ENCODE measurements around the gene B4GALT4.

DNA sequence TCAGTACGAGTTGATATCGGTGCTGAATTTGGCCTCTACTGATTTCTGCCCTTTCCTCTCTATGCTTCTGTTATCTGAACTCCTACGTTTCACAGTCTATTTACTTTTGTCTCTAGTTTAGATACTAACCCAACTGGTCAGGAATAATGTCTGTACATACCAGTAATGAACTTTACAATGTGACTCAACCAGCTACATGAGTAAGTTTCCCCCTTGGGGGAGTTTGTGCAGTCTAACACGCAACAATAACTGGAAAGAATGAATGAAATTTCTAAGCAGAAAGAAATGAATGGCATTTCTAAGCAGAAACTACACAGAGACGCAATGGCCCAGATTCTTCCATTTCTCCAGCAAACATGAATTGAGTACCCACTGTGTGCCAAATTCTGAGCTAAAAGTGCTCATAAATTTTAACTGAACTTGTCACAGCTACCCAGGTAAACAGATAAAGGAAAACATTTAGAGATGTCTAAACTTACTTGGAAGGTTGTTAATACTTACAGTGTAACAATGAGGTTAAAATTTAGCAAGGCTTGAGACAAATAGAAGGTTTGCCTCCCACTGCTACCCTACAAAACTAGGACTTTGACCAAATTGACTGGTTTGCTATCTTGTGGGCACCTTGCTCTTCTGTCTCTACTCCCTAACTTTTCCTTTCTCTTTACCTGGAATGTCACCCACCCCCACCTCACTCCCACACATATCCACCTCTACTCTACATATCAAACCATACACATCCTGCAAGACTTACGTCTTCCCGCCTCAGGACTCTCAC is 55.7 kb downstream of the B4GALT4 start:
- TF ChIP-seq POLR2AphosphoS5 (IDR thresholded peaks at IDR 0.05; ENCODE audit: low read depth, low read length) = no peak
- no peak for TF ChIP-seq TAF1 (IDR thresholded peaks at IDR 0.05; ENCODE audit: borderline replicate concordance, insufficient read depth, low read length)
- TF ChIP-seq, protein P1, sequence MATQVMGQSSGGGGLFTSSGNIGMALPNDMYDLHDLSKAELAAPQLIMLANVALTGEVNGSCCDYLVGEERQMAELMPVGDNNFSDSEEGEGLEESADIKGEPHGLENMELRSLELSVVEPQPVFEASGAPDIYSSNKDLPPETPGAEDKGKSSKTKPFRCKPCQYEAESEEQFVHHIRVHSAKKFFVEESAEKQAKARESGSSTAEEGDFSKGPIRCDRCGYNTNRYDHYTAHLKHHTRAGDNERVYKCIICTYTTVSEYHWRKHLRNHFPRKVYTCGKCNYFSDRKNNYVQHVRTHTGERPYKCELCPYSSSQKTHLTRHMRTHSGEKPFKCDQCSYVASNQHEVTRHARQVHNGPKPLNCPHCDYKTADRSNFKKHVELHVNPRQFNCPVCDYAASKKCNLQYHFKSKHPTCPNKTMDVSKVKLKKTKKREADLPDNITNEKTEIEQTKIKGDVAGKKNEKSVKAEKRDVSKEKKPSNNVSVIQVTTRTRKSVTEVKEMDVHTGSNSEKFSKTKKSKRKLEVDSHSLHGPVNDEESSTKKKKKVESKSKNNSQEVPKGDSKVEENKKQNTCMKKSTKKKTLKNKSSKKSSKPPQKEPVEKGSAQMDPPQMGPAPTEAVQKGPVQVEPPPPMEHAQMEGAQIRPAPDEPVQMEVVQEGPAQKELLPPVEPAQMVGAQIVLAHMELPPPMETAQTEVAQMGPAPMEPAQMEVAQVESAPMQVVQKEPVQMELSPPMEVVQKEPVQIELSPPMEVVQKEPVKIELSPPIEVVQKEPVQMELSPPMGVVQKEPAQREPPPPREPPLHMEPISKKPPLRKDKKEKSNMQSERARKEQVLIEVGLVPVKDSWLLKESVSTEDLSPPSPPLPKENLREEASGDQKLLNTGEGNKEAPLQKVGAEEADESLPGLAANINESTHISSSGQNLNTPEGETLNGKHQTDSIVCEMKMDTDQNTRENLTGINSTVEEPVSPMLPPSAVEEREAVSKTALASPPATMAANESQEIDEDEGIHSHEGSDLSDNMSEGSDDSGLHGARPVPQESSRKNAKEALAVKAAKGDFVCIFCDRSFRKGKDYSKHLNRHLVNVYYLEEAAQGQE (IDR thresholded peaks at IDR 0.05; ENCODE audit: insufficient read depth in 1 of 2, low read depth in 2 of 2, low read length in 2 of 2) = no peak
- TF ChIP-seq SIN3A (IDR thresholded peaks at IDR 0.05; ENCODE audit: borderline replicate concordance, insufficient read depth, low read length) = no peak

Data from PFSK-1 (cell line).